ENCODE measurements around the gene ZNF446.
"Not testable (repeated sequence)": the region's sequence is repeated elsewhere in the genome, so short reads cannot be mapped to it uniquely, and the experiment has no call there.

ZNF446 gene

DNA sequence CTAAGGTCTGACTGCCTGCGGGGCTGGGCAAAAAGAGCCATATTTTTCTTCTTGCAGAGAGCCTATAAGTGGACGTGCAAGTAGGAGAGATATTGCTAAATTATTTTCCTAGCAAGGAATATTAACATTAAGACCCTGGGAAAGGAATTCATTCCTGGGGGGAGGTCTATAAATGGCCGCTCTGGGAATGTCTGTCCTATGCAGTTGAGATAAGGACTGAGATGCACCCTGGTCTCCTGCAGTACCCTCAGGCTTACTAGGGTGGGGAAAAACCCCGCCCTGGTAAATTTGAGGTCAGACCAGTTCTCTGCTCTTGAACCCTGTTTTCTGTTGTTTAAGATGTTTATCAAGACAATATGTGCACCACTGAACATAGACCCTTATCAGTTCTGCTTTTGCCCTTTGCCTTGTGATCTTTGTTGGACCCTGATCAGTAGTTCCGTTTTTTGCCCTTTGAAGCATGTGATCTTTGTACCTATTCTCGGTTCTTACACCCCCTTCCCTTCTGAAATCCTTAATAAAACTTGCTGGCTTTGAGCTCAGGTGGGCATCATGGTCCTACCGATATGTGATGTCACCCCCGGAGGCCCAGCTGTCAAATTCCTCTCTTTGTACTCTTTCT is 31.6 kb downstream of the ZNF446 start:
- ATAC-seq; H3K36me3 Mint-ChIP-seq (ENCODE audit: low read depth); H3K27ac Mint-ChIP-seq; H3K27me3 Mint-ChIP-seq; H3K4me3 Mint-ChIP-seq; DNase-seq; H3K4me1 Mint-ChIP-seq; H3K9me3 Mint-ChIP-seq: not testable (repeated sequence)

DNA sequence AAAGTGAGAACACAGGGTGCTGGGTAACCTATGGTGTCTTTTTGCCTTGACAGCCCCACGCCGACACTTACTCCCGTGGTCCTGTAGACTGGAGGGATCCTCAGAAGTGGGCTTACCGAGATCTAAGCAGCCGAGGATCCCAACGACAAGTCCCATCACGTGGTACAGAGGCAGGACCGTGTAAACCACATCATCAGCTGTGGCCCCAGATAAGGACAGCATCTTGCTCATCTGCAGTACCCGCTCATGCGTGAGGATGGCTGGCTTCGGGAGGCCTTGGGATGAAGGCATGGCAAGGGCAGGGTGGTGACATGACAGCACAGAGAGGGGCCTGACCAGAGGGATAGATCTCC is 33.6 kb downstream of the ZNF446 start:
- Mint-ChIP-seq H3K4me1 (peaks cover 2% of the 10 kb centered on the region), H3K4me3 (no peak overlapping the region), H3K27me3 (no peaks in the 10 kb centered on the region), H3K27ac (no peak overlapping the region), H3K36me3 (ENCODE audit: low read depth) (no peaks in the 10 kb centered on the region), H3K9me3 (peaks cover 9% of the 10 kb centered on the region)
- ATAC-seq (no peak), DNase-seq (no peak)

DNA sequence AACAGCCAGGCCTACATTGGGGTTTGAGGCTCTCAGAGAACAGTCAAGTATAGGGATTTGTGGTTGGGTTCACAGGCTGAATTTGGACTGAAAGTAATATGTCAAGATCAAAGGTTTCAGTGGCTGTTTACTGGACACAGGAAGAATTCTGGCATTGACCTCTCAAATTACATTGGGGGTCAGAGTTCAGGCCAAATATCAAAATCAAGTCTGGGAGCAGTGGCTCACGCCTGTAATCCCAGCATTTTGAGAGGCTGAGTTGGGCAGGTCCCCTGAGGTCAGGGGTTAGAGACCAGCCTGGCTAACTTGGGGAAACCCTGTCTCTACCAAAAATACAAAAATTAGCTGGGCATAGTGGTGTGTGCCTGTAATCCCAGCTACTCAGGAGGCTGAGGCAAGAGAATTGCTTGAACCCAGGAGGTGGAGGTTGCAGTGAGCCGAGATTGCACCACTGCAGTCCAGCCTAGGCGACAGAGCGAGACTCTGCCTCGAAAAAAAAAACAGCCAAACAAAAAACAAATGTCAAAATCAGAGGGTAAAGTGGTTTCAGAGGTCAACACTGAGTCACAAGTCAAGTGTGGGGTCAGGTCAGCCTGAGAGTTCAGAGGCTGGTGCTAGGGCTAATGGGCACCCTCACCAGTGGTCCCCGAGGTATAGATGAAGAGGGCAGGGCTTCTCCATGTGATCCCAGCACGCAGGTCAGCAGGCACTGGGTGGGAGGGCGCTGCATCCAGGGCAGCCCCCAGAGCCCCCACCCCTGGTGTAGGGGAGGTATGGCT is 34.1 kb downstream of the ZNF446 start:
- H3K36me3 Mint-ChIP-seq (ENCODE audit: low read depth): peaks cover under 1% of the 10 kb centered on the region
- H3K27ac Mint-ChIP-seq: no peak overlapping the region
- peaks cover 6% of the 10 kb centered on the region for H3K4me1 Mint-ChIP-seq
- no peak for ATAC-seq
- no peak overlapping the region for H3K4me3 Mint-ChIP-seq
- DNase-seq: no peak
- peaks cover 9% of the 10 kb centered on the region for H3K9me3 Mint-ChIP-seq
- H3K27me3 Mint-ChIP-seq: no peaks in the 10 kb centered on the region

GRCh38 chr19:58511353-58512208 is 35.4 kb downstream of the ZNF446 start, which contains the start of gene SLC27A5:
SLC27A5 (minus strand) TSS chr19:58511992; CDS start chr19:58511955, 37 bp downstream.
- no peak for DNase-seq
- Mint-ChIP-seq H3K27ac (no peak within 1 kb of the TSS), H3K36me3 (ENCODE audit: low read depth) (peaks cover 11% of the 10 kb centered on the region), H3K4me3 (no peak within 1 kb of the TSS), H3K27me3 (no peaks in the 10 kb centered on the region), H3K4me1 (peaks cover 16% of the 10 kb centered on the region), H3K9me3 (peaks cover 9% of the 10 kb centered on the region)
- ATAC-seq: no peak

- H3K36me3 Mint-ChIP-seq (ENCODE audit: low read depth): peaks cover 13% of the 10 kb centered on the region
- peak overlapping the region; percentile 89 for H3K27ac Mint-ChIP-seq
- H3K9me3 Mint-ChIP-seq: no peaks in the 10 kb centered on the region
- ATAC-seq: no peak
- H3K4me3 Mint-ChIP-seq: peak overlapping the region; percentile 88
- no peak for DNase-seq
- H3K4me1 Mint-ChIP-seq: peaks cover 24% of the 10 kb centered on the region
- H3K27me3 Mint-ChIP-seq: no peaks in the 10 kb centered on the region
Observed at GRCh38 chr19:58513213-58513693, 37.1 kb downstream of the ZNF446 start.

DNA sequence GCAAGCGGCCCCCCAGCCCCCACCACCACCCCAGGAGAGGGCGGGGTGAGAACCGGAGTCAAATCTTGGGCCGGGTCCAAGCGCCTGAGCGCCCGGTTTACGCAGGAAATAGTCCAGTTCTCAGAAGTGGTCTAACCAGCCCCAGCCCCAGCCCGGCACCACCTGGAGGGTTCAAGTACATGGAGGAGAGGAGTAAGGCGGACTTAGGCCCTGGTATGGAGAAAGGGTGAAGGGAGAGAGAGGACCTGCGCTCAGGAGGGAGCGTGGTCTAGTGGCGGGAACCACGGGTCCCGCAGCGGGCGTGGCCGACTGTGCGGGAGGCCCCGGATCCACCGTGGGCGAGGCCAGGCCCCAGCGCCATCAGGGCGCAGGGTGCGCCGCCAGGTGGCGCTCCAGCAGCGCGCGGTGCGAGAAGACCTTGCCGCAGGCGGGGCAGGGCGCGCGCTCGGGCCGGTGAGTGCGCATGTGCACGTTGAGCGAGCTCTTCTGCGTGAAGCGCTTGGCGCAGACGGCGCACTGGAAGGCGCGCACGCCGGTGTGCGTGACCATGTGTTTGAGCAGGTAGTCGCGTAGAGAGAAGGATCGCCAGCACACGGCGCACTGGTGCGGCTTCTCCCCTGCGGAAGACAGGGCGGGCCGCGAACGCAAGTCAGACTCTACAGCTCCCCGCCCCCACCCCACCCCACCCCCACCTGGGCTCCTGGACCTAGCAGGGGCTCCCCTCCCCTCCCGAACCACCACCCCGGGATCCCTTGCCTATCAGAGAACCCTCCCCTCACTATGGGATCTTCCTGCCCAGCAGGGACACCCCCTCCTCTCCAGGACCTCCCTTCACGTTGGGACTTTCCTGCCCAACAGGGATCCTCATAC is 37.8 kb downstream of the ZNF446 start:
- H3K4me1 Mint-ChIP-seq: peaks cover 31% of the 10 kb centered on the region
- ATAC-seq (peak; percentile 88), DNase-seq (peak; percentile 98)
- H3K36me3 Mint-ChIP-seq (ENCODE audit: low read depth): peaks cover 15% of the 10 kb centered on the region
- no peaks in the 10 kb centered on the region for H3K9me3 Mint-ChIP-seq
- H3K4me3 Mint-ChIP-seq: peak overlapping the region; percentile 88
- no peaks in the 10 kb centered on the region for H3K27me3 Mint-ChIP-seq
- peak overlapping the region; percentile 89 for H3K27ac Mint-ChIP-seq

DNA sequence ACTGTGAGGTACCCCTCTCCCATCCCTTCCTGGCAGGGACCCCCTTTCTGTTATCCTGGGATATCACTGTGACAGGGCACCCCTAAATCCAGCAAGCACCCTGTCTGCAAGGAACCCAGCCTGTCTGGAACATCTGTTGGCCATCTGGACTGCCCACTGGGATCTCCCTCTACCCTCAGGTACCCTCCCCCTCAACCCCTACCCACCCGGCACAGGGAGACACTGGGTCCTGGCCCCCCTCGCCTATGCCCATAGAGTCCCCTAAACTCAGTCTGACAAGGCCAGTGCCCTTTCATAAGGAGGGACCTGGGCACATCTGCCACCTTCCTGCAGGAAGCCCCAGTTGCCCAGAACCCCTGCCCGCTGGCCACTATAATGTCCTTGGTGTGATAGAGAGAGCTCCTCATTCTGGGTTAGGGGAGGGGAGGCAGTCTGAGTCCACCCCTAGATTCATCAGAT is 38.4 kb downstream of the ZNF446 start:
- ATAC-seq (no peak), DNase-seq (no peak)
- Mint-ChIP-seq H3K9me3 (no peaks in the 10 kb centered on the region), H3K4me3 (peak overlapping the region; percentile 88), H3K4me1 (peaks cover 35% of the 10 kb centered on the region), H3K27ac (peak overlapping the region; percentile 89), H3K36me3 (ENCODE audit: low read depth) (peaks cover 17% of the 10 kb centered on the region), H3K27me3 (peaks cover under 1% of the 10 kb centered on the region)

- peaks cover 2% of the 10 kb centered on the region for H3K27me3 Mint-ChIP-seq
- H3K4me1 Mint-ChIP-seq: peaks cover 42% of the 10 kb centered on the region
- H3K4me3 Mint-ChIP-seq: peak overlapping the region; percentile 88
- peaks cover 17% of the 10 kb centered on the region for H3K36me3 Mint-ChIP-seq (ENCODE audit: low read depth)
- no peaks in the 10 kb centered on the region for H3K9me3 Mint-ChIP-seq
- ATAC-seq: no peak
- H3K27ac Mint-ChIP-seq: peak overlapping the region; percentile 50
- no peak for DNase-seq
Observed at GRCh38 chr19:58515259-58515658, 39.1 kb downstream of the ZNF446 start.

DNA sequence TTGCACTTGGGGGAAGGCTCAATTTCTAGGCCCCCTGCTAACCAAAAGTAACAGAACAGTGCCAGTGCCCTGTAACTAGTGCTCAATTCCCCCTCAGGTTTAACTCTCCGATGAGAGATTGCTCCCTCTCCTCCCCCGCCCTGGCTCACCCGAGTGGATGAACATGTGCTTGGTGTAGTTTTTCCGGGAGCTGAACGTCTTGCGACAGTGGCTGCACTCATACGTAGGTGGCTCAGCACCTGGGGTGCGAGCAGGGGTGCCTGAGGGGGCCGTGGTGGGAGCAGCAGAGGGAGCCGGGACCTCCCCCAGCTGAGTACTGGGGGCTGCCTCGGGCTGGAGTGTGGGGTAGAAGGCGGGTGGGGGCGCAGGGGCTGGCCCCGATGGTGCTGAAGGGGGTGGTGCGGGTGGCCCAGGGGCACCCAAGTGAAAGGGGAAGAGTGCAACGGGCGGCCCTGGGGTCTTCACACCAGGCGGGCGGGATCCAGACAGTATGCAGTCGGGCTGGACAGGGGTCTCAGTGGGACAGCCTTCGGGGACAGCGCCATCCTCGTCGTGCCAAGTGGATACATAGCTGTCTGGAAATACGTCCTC is 40.2 kb downstream of the ZNF446 start:
- H3K36me3 Mint-ChIP-seq (ENCODE audit: low read depth): peaks cover 17% of the 10 kb centered on the region
- H3K27me3 Mint-ChIP-seq: peaks cover 2% of the 10 kb centered on the region
- H3K4me3 Mint-ChIP-seq: peak overlapping the region; percentile 88
- no peak for ATAC-seq
- H3K27ac Mint-ChIP-seq: peak overlapping the region; percentile 50
- DNase-seq: no peak
- peaks cover 47% of the 10 kb centered on the region for H3K4me1 Mint-ChIP-seq
- H3K9me3 Mint-ChIP-seq: no peaks in the 10 kb centered on the region

DNA sequence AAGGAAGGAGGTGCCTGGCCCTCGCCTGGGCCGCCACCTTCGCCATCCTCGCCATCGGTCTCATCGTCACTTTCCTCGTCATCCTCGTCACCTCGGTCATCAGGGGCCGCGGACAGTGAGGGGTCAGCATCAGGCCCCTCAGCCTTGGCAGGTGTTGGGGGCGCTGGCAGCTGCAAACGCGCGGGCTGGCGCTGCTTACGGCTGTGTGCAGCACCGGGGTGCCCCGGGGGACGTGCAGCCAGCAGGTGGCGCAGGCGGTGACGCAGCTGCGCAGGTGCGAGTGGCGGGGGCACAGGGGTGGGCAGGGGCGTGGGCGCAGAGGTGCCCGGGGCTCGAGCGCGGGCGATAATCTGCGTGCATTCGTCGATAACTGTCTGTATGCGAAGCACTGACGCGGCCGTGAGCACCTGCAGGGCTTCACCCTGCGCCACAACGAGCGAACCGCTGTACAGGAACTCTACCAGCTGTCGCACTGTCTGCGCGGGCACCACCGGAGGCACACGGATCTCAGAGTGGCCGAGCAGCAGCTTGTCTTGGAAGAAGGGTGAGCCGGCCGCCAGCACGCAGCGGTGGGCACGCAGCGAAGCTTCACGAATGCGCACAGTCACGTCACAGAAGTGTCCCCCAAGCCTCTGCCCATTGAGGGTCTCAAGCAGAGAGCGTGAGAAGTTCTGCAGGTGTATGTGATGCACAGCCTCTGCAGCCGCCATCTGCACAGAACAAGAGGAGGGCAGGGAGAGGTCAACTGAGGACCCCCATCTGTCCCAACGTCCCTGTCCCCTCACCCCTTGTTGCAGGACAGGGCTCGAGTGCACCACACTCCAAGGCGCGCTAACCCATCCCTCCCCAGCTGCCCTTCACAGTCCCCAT is 41.0 kb downstream of the ZNF446 start:
- Mint-ChIP-seq H3K4me3 (no peak overlapping the region), H3K27ac (no peak overlapping the region)

DNA sequence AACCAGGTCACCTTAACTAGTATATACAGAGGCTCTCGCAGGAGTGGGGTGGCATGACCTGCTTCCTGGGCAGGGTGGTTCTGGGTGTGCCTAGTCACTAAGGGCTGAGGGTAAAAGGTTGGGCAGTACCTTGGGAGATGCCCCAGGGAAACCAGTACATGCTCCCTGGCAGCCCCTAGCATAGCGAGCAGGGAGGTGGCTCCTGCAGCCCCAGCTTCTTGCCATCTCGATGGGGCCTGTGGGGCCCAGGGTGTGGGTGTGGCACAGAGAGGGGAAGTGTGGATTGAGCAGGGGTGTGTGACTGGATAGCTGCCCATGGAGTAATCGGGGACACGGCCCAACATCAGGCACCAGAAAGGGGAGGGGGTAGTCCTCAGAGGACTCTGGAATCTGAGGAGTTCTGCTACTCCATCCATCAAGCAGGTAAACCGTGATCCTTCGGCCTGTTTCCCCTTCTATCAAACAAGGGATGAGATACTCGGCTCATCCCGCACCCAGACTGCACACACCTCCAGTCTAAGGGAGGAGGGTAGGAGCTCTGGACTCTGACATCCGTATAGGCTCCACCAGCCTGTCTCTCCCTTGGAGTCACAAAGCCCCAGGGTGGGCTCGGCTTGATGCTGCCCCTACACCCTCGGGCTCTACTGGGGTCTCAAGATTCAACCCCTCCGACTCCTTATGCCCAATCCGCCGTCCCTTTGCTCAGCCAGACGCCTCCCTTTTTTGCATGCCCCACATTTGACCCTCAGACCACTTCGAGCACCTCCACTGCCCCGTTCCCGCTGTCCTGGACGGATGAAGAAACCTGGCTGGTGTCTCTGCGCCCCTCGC is 42.3 kb downstream of the ZNF446 start:
- peaks cover 17% of the 10 kb centered on the region for H3K36me3 Mint-ChIP-seq (ENCODE audit: low read depth)
- DNase-seq (no peak), ATAC-seq (no peak)
- H3K27ac Mint-ChIP-seq: peak overlapping the region; percentile 98
- peaks cover 48% of the 10 kb centered on the region for H3K4me1 Mint-ChIP-seq
- H3K27me3 Mint-ChIP-seq: peaks cover 2% of the 10 kb centered on the region
- no peaks in the 10 kb centered on the region for H3K9me3 Mint-ChIP-seq
- peak overlapping the region; percentile 95 for H3K4me3 Mint-ChIP-seq

More for the DNA sequence above, 41.0 kb downstream of the ZNF446 start:
- ATAC-seq (no peak), DNase-seq (no peak)
- H3K36me3 Mint-ChIP-seq (ENCODE audit: low read depth): peaks cover 17% of the 10 kb centered on the region
- H3K4me1 Mint-ChIP-seq: peaks cover 48% of the 10 kb centered on the region
- peaks cover 2% of the 10 kb centered on the region for H3K27me3 Mint-ChIP-seq
- H3K9me3 Mint-ChIP-seq: no peaks in the 10 kb centered on the region

- peak; percentile 5 for ATAC-seq
- DNase-seq: peak; percentile 63
- H3K27ac Mint-ChIP-seq: peak overlapping the region; percentile 98
- H3K4me3 Mint-ChIP-seq: peak overlapping the region; percentile 95
- no peaks in the 10 kb centered on the region for H3K9me3 Mint-ChIP-seq
- H3K4me1 Mint-ChIP-seq: peaks cover 47% of the 10 kb centered on the region
- peaks cover 2% of the 10 kb centered on the region for H3K27me3 Mint-ChIP-seq
- H3K36me3 Mint-ChIP-seq (ENCODE audit: low read depth): peaks cover 17% of the 10 kb centered on the region
Observed at GRCh38 chr19:58519087-58519354, 42.9 kb downstream of the ZNF446 start.

Data from activated naive CD8-positive, alpha-beta T cell treated with anti-CD3 and anti-CD28 coated beads, Interleukin-2, amount 50 U/mL, for 24 hours (primary cell).